ENCODE data around the gene CRX.

CRX gene

GRCh38 chr19:47819858-47820257 is 1.9 kb upstream of the CRX start:
- TF ChIP-seq, protein P1, sequence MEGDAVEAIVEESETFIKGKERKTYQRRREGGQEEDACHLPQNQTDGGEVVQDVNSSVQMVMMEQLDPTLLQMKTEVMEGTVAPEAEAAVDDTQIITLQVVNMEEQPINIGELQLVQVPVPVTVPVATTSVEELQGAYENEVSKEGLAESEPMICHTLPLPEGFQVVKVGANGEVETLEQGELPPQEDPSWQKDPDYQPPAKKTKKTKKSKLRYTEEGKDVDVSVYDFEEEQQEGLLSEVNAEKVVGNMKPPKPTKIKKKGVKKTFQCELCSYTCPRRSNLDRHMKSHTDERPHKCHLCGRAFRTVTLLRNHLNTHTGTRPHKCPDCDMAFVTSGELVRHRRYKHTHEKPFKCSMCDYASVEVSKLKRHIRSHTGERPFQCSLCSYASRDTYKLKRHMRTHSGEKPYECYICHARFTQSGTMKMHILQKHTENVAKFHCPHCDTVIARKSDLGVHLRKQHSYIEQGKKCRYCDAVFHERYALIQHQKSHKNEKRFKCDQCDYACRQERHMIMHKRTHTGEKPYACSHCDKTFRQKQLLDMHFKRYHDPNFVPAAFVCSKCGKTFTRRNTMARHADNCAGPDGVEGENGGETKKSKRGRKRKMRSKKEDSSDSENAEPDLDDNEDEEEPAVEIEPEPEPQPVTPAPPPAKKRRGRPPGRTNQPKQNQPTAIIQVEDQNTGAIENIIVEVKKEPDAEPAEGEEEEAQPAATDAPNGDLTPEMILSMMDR (IDR thresholded peaks at IDR 0.05) = no peak

DNA sequence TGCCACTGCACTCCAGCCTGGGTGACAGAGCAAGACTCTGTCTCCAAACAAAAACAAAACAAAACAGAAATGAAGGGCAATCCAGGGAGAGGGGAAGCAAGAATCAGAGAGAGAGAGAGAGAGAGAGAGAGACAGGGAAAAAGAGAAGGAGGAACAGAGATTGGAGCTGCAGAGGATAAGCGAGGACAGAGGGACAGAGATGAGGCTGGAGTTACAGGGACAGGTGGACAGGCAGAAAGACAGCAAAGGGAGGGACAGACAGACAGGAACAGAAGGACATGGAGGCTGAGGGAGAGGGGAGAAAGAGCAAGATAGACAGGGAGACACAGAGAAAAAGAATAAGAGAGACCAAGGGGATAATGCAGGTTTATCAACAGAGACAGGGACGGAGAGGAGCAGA is 1.3 kb upstream of the CRX start:
- TF ChIP-seq, protein P1 (IDR thresholded peaks at IDR 0.05) = no peak

GRCh38 chr19:47824396-47824795 is 2.7 kb downstream of the CRX start:
- TF ChIP-seq, protein P1 (IDR thresholded peaks at IDR 0.05) = no peak

- TF ChIP-seq, protein P1 (IDR thresholded peaks at IDR 0.05) = no peak
Measured at GRCh38 chr19:47826800-47827199, 5.1 kb downstream of the CRX start.

DNA sequence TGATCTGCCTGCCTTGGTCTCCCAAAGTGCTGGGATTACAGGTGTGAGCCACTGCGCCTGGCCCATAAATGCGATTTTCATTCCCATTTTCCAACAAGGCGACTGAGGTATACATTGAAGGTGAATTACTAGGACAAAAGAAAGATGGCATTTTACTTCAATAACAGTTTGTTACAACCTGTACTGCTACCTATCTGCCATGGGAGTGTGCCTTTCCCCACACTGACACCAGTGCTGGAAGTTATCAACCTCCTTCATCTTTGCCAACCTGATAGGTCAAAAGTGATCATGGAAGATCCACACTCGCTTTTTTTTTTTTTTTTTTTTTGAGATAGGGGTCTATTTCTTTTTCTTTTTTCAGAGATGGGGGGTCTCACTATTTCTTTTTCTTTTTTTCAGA is 11.0 kb downstream of the CRX start:
- TF ChIP-seq, protein P1 (IDR thresholded peaks at IDR 0.05) = no peak

DNA sequence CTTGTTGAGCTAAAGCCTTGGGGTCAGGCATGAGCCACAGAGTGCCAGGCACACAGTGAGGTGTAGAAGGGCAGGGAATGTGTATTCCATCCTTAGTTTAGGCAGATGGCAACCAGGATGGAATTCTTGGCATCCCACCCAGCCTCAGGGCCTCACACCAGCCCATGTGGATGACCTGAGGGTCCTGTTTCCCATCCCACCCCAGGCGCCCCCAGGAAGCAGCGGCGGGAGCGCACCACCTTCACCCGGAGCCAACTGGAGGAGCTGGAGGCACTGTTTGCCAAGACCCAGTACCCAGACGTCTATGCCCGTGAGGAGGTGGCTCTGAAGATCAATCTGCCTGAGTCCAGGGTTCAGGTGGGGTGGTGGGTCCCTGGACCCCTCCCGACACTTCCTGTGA is 14.3 kb downstream of the CRX start:
- TF ChIP-seq, protein P1 (IDR thresholded peaks at IDR 0.05) = no peak

- TF ChIP-seq, protein P1 (IDR thresholded peaks at IDR 0.05) = no peak
Measured at GRCh38 chr19:47839411-47839810, 17.7 kb downstream of the CRX start.

DNA sequence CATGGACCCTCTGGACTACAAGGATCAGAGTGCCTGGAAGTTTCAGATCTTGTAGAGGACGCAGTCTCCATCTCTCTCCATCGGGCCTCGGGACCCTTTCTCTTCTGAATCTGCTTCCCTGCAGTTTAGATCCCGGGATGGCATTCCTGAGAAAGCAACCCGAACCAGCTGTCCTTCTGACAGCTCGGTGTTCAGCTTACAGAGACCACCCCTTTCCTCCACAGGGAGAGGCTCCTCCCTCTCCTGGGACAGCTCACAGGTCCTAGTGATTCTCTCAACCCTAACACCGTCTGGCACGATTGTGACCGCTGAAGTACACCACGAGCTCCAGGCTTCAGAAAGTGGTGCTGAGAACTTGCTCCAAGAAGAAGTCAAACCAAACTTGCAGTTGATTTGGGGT is 18.2 kb downstream of the CRX start:
- TF ChIP-seq, protein P1 (IDR thresholded peaks at IDR 0.05) = no peak

Measured in LNCAP (cell line).